SU-DHL-6 (cell line): ENCODE results near the gene ZNF639.

ENCODE experiments used
- CTCF ChIP-seq: fragments of 200-600 bp; sonication (generic); IDR thresholded peaks from one replicate; pipeline ENCODE4 v1.5.1; 2017; ENCODE audit warnings: antibody characterized with exemption, mild to moderate bottlenecking, low read length, moderate library complexity; ENCODE audit not compliant: insufficient read depth, poor library complexity, severe bottlenecking
- EZH2phosphoT487 ChIP-seq: fragments of 200-600 bp; sonication (generic), shearing (Covaris generic); conservative IDR thresholded peaks from 2 replicates; pipeline ENCODE4 v1.6.1; 2018; ENCODE audit warnings: mild to moderate bottlenecking, antibody characterized with exemption, low read length, moderate library complexity, mixed read lengths

- no peak for TF ChIP-seq EZH2phosphoT487
- no peak for TF ChIP-seq CTCF
These were observed 623 bp downstream of the ZNF639 start for GRCh38 chr3:179323197-179324110.
